Dermis blood vessel endothelial cell (primary cell): ENCODE results near the gene TM4SF4. TPM values are rescaled to one million over a fixed set of nuclear protein-coding genes. Genes with fewer than 3 reads are reported as not detected.

Experiments used
- total RNA-seq: library from RNA; depleted of rRNA; stranded (reverse); fragments of >200 nt; gene quantifications from 2 replicates; pipeline ENCODE4 v1.2.3, GENCODE V29; 2014

Gene TM4SF4
- total RNA-seq, 1 donor from 2014 or later = not detected

Other genes with a start within 250 kb of the TM4SF4 start
- gene TM4SF18, start 141.1 kb upstream of the TM4SF4 start, total RNA-seq = 363 and 529 TPM in 2 replicates
- gene TM4SF1, start 97.0 kb upstream of the TM4SF4 start, total RNA-seq = 921 and 1,047 TPM in 2 replicates
- 111 and 207 TPM in 2 replicates for gene WWTR1, start 183.3 kb downstream of the TM4SF4 start, total RNA-seq